HL-60 (cell line): ENCODE data around the gene ADGRA1.

ENCODE experiments used
- CTCF ChIP-seq: IDR thresholded peaks from one replicate; pipeline ENCODE4 v1.5.1; 2011; ENCODE audit warnings: low read length, control low read depth, inconsistent platforms; ENCODE audit not compliant: insufficient read depth
- GABPA ChIP-seq: IDR thresholded peaks from 2 replicates; pipeline ENCODE4 v1.6.1; 2012; ENCODE audit warnings: low read depth
- POLR2AphosphoS5 ChIP-seq: IDR thresholded peaks from 2 replicates; pipeline ENCODE4 v1.6.1; 2012; ENCODE audit warnings: low read depth
- REST ChIP-seq: IDR thresholded peaks from 2 replicates; pipeline ENCODE4 v1.6.1; 2012; ENCODE audit warnings: low read depth; ENCODE audit not compliant: insufficient replicate concordance

- TF ChIP-seq CTCF (no peak), GABPA (no peak), POLR2AphosphoS5 (no peak), REST (no peak)
Measured at GRCh38 chr10:133049639-133050038, 38.1 kb upstream of the ADGRA1 start.
